Myocyte (in vitro differentiated cells): Measurements from ENCODE around the gene C1orf174. TPM values are rescaled to one million over a fixed set of nuclear protein-coding genes. Genes with fewer than 3 reads are reported as not detected.

Source experiments
- DNase-seq: peaks from one replicate; pipeline ENCODE4 v3.0.0-alpha.2; 2012; ENCODE audit warnings: low read depth
- total RNA-seq: library from RNA; depleted of rRNA; stranded (reverse); fragments of >200 nt; gene quantifications from 2 replicates; pipeline ENCODE4 v1.2.3, GENCODE V29; 2014

Gene C1orf174
- total RNA-seq, 1 donor from 2014 or later = 23.4 TPM

DNA sequence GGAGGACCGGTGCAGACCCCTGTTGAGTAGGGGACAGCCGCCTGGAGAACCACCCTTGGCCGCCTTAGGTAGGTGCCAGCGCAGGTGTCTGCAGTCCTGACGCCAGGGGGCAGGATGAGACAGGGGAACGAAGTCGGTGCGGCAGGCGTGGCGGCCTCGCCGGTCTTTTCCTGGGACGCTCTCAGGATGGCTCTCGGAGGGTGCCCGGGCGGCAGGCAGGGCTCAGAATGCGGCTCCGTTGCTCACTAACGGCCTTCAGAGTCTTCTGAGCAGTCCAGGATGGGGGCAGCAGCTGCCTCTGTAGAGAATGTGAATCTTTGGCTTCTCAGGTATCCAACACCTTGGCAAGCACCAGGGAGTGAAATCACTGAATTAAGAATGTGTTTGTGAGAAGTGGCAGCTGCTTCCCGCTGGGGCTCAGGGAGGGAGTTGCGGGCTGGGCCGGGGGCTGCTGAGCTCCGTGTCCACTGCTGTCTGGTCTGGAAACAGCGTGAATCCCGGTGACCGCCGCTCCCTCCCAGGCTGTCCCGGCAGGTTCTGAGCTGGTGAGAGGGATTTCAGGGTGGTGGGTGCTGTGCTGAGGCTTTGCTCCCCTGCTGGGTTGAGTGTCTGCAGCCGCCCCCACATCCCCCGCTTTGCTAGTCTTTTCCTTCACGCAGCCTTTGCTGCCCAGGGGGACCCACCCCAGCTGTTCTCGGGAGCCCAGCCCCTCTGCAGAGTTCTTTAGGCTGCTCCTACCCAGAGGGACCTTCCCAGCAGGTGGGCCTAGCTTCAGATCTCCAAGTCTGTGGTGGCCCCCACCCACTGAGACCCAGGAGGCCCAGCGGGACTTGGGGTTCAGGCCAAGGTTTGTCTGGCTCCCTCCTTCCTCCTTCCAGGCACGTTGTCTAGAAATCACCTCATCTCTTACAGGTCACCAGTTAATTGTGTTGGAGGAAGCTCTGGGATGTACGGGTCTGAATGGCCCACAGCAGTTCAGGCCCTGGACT, 11.1 kb upstream of the C1orf174 start:
- peak; percentile 45 for DNase-seq

DNA sequence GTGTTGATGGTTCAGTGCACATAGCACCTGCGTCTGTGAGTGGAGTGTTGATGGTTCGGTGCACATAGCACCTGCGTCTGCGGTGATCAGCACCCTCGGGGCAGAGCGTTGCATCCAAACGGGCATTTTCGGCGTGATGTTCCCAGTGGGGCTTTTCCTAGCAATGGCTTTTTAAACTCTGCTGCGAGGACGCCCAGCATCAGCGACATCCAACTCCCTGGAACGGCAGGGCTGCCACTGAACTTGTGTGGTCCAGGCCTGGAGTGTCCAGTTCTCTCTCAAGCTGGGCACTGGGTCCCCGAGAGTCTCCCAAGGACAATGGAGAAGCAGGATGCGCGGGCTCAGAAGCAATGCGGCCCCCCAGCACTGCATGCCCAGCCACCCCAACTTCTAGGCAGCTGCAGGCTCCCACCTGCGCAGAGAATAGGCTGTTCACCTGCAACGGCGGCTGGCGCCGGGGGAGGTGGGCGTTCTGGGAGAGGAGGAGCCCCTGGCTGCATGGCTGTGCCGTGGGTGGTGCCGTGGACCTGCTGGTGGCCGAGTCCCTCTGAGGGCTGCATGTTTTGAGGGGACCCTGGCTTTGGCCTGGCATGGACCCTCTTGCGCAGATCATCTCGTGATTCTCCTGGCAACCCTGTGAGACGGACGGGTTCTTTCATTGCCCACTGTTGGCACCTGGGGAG, 10.1 kb upstream of the C1orf174 start:
- DNase-seq = no peak

DNA sequence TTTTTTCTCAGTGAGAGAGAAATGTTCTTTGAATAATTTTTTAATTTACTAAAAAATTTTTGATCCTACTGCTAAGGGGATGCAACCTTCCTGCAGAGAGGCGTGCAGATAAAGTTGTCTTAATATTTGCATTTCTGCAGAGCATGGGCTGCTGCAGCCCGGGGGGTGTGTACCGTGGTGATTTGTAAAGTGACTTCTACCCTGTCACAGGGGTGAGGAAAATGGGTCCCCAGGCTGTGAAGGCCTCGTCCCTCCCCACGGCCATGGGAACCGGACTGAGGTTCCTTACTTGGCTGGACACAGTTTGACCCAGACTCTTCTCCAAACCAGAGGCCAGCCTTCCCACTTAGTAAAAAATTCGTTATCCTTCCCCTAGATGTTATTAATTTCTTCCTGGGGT, 9.5 kb upstream of the C1orf174 start:
- DNase-seq = no peak

DNA sequence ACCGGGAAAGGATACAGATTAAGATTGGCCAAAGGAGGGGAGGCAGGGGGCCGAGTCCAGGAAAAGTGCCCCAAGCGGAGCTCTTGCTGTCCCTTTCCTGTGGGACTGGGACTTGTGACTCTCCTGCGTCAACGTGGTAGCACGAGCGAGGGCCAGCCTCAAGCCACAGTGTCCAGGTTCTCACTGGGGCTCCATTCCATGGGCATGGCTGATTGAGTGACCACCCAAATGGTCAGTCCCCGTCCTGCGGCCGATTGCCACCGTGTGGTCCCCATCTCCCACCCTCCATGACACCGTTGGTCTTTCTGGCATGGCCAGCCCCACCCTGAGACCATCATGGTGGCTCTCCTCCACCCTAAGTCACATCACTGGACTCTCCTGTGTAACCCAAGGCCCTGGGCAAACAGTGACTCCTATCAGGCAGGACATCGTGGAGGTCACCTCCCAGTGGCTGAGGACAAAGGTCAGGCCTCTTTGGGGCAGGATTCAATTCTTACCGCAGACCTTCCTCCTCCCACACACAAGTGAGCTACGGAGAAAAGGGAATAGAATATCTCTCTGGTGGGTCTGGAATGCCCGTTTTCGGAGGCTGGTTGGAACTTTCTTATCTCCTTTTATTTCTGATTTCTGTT, 8.9 kb upstream of the C1orf174 start:
- no peak for DNase-seq

DNA sequence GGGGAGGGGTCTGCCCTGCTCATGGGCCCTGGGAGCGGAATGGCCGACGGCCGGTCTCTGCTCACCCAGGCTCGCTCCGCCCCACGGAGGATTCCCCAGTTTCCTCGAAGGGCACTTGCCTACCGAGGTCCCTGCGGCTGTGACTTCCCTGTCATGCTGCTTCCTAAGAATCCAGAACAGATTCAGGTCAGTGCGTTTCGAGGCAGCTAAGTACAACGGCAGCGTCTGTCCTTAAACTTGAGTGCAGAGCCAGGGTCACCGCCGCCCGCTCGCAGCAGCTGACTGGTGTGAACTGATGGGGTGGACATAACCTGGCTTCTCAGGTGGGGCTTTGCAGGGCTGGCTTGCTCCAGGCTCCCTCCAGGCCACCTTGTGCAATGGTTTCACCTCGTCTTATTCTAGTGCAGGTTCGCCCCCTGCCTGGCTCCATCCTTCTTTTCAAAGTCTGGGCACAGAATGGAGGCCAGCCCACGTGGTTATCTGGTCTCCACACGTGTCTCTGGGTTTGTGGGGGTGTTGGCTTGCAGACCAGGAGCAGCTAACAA, 7.6 kb upstream of the C1orf174 start:
- no peak for DNase-seq

DNA sequence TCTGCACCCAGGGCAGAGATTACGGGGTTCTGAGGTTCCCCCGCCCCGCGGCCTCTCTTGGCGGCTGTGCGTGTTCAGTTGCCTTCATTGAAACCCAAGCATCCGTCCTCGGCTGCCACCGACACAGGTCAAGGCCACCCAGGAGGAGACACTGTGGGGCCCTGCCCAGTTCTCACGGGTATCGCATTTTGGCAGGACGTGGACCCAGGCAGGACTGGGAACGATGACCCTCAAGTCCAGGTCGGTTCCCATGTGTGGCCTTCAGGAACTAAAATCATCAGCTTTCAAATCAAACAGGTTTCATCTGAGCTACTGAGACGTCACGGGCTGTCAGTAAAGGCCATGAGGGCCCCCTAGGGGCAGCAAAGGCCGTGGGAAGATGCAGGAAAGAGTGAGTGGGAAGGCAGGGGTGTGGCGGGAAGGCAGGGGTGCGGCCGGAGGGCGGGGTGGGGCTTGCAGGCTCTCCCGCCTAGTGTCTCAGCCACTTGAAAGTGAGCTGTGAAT, 7.0 kb upstream of the C1orf174 start:
- no peak for DNase-seq

DNA sequence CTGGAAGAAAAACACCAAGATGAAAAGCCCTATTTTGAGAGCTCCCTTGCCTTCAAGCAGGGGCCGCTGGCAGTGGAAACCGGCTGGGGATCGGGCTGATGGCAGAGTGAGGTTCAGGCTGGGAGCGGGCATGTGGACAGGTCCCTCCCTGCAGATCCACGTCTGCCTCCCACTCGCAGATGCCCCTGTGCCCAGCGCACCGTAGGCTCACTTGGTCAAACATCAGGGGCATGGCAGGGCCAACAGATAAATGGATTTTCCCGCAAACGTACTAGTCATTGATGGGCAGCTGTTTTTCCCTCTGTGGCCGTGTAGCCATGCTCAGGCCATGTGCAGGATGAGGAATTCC, 6.6 kb upstream of the C1orf174 start:
- no peak for DNase-seq

DNA sequence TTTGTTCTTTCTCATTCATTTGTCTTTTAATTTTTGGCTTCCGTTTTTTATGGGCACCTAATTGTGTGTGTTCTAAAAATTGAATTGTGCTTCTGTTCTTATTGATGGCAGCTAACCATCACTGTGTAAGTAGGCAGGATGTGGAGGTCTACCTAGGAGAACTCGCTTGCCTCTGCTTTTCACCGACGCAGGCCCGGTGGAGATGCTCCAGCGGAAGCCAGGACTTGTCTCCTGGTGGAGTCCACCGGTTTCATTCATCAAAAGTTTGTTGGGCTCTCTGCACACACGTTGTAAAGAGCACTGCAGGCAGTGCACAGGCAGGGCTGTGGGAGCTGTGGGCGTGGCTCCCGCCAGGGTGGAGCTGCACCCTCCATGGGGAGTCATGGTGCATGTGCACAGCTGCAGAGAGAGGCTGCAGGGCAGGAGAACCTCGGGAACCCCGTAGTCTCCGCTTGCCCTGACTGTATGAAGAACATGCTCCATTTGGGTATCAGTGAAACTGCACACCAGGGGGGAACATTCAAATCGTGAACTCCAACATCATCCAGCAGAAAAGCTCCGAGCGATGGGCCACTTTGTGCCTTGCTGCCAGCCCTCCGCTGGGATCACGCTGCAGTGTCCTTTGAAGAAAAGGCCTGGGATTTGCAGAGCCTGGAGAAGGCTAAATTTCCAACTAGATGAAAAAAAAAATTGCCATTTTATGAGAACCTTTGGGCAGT, 6.0 kb upstream of the C1orf174 start:
- DNase-seq = no peak

DNA sequence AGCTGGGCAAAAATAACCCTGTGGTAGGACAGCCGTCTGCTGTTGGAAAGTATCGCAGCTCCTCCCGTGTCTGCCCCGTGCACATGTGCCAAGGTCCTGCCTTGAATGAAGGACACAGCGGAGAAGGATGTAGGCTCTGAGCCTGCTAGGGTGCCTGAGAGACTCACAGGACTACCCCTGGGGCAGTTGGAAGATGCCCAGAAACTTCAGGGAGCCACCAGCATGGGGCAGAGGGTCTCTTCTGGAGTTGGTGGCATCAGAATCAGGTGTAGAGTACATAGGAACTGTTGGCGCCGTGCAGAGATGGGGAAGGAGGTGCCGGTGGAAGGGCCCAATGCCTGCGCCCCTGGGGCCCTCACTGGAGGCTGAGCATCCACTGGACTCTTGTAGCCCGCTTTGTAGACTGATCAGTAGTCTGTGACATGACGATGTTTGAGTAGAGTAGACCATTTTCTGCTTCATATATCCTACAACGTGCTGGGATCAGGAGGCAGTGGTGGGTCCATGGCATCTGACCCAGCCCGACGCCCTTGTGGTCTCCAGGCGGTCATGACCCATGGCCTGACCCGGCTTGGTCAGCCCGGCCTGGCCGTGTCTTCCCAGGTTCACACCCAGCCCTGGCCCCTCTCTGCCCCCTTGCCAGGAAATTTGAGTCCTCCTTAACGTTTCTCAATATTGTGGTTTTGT, 5.3 kb upstream of the C1orf174 start:
- DNase-seq = no peak

DNA sequence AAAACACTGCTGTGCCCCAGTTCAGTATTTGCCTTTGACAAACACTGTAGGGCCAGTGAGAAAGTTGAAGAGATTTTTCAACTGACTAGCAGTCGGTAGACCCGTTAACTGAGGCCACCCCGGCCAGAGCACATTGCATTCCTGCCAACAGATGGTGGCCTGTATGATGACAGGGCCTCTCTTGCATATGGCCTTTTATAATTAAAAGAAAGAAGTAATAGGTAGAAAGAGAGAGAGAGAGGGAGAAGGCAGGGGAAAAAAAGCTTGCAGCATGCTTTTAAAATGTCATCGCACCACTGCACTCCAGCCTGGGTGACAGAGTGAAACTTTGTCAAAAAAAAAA, 4.7 kb upstream of the C1orf174 start:
- no peak for DNase-seq

DNA sequence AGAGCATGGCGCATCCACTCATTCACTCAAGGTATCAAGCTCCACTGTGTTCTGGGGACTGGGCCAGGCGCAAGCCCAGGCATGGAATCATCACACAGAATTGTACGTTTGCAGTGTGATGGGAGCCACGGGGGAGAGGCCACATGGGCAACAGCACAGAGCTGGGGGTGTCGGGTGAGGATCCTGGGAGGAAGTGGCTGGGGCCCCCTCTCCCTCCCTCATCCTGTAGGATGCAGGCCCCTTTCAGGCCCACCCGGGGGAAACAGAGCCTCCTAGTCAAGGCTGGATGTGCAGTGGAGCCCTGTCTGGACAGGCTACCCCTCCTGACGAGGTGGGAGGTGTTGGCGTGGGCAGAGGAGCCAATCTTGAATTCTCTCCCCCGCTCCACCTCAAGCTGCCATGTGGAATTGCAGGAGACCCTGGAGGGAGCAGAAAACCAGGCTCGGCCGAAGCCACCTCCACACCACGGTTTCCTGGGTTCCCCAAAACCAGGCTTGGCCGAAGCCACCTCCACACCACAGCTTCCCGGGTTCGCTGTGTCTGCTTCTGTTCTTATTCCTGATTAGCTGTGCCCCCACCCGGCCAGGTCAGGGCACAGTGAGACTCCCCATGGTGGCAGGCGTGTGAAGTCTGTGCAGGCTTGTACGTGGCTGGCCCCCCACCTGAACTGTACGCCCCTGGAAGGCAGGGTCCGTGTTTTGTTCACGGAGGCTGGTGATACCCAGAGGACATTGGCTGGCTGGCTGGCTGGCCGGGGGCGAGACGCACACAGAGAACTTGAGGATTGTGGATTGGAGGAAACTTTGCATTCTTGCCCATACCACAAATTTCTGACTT, 4.2 kb upstream of the C1orf174 start:
- no peak for DNase-seq

DNA sequence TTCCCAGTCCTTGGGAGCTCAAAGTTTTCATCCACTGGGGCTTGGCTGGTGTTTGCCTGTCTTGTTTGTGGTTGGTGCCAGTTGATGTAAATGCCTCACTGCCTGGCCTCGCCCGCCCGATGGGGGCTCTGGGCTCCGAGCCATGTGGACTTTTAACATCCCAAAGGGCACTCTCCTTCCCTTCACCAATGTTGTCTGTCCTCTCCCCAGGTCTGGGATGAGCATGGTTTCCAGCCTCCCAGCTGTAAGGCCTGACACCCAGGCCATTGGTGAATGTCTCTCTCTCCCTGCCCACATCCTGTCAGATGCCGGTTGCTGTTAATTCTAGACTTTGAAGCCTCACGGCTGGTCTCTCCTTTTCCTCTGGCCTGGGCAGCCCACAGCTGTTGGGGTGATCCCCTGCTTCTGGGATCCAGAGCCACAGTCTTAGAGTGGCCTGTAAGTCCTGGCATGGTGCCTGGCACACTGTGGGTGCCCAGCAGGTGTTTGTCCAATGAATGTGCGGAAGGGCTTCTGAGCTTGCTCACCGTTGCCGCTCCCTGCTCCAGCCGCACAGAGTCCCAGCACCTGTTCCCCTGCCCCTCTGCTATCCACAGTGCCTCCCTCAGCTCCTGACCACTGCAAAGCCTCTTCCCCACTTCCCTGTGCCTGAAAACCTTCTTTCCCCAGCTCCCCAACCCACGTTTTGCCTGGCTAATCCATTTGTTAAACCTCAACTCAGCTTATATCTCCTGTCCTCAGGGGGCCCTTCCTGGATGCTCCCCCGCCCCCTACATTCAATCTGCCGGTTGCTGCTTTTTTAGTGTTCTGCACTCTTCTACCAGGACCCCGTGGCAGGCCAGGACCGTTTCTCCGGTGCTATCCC, 3.3 kb upstream of the C1orf174 start:
- DNase-seq = peak; percentile 100

DNA sequence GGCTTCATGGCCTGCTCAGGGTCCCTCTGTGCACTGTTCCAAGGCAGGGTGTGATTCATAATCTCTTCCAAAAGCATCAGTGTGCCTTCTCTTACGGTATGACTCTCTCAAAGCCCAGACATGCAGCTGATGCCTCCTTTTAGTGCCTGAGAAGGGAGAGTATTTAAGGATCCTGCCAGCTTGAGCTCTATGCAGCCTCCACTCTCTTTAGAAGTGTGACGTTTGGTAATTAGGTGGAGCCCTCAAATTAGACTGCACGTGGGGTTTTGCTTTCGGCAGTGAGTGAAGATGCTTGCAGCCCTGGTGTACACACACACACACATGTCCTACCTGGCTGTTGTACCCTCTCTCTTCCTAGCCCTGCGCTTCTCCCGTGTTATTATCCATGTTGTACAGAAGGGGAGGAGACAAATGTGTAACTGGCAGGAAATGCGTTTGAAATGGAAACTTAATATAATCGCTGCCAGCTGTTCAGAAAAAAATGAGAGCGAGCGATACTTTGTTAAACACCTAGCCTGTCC, 2.6 kb upstream of the C1orf174 start:
- peak; percentile 86 for DNase-seq

DNA sequence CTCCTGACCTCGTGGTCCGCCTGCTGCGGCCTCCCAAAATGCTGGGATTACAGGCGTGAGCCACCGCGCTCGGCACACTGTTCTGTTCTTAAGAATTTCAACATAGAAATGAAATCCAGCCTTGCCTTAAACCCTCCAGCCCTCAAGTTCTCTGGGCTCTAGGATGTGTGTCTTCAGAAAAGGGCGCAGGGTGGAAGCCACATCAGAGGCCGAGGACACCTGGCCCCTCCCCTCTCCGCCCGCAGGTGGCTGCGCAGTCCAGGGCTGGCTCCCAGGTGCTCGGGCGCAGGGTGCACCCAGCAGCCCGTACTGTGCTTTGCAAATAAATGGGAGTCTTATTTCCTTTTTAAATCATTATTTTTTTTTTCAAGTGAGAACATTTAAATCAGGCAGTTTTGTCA, 2.0 kb upstream of the C1orf174 start:
- DNase-seq = no peak

DNA sequence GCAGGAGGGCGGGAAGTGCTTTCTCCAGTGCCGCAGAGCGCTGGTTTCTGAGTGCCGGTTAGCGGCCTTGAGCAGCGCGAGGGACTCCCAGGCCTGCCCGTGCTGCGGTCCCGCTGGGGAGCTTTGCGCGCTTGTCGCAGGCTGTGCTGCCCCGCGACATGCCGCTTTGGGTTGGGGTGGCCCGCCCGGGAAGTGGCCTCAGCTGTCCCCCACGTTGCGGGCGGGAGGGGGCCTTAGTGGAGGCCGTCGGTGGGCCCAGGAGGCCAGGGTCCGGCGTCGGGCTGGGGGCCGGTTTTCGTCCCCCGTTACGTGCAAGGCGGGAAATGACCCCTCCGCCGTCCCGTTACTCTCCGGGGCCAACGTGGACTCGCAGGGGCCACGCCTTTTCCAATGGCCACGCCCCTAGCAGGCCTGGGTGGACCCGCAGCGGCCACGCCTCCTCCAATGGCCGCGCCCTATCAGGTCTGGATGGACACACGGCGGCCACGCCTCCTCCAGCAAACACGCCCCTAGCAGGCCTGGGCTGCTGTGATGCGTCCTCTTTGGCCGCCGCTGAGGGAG, 977 bp upstream of the C1orf174 start:
- DNase-seq = peak; percentile 98

DNA sequence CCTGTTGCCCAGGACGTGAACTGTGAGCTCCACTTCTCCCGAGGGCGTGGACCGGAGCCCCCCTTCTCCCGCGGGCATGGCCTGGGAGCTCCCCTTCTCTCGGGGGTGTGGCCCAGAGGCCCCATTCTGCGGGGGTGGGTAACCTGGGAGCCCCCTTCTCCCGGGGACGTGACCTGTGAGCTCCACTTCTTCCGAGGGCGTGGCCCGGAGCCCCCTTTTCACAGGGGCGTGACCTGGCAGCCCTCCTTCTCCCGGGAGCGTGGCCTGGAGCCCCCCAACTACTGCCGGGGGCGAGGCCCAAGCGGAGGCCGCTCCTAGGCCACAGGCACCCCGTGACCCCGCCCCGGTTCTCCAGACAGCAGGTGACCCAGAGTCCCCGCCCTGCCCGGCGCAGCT, 320 bp downstream of the C1orf174 start:
- DNase-seq = no peak

DNA sequence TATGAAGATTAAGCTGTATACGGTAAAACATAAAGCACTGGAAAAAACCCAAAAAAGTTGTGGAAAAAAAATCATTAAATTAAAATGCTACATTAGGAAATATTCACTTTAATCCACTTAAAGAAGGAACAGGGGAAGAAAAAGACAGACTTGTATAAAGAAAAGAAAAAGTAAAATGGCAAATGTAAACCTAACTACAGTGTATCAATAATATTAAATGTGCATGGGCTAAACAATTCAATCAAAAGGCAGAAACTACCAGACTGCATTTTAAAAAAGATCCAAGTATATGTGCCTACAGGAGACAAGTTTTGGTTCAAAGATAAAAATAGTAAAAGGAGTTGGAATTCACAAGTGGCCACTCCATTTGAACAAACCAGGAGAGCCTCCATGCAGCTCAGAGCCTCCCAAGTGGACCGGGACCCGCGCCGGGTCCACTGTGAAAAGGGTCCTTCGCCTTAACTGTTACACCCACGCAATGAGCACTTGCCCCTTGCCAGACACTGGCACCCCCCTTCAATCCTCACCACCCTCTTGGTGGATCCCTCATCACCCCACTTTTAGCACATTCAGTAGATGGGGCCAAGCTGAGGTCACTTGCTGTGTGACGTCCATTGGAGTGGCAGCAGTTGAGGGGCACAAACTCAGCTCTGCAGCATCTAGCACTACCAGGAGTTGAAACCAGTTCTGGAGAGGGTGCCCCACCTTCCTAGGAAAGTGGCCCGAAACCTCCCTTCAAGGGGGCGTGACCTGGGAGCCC, 898 bp downstream of the C1orf174 start:
- DNase-seq = peak; percentile 28

DNA sequence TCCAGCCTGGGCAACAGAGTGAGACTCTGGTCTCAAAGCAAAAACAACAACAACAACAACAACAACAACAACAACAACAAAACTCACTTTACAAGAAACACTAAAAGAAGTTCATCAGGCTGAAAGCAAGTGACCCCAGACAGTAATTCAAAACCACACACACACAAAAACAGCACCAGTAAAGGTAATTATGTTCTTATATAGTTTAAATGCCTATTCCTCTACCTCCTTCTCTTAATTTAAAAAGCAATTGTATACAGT, 1.7 kb downstream of the C1orf174 start:
- no peak for DNase-seq
